RWPE1 (cell line): Measurements from ENCODE around the gene PIAS1.
"Not testable (repeated sequence)": the region's sequence is repeated elsewhere in the genome, so short reads cannot be mapped to it uniquely, and the experiment has no call there.

Source experiments
- CTCF ChIA-PET: fragments of 350-600 bp; sonication (Branson Sonifier 250); formaldehyde crosslinking; extraction: SDS; loops from one replicate; lab custom pipeline; 2021; lab: Yijun Ruan, JAX
- POLR2A ChIA-PET: fragments of 400-600 bp; formaldehyde crosslinking; extraction: SDS; loops from one replicate; lab custom pipeline; 2020; ENCODE audit warnings: antibody characterized with exemption; ENCODE audit not compliant: low non-redundant PET; lab: Yijun Ruan, JAX
- DNase-seq: peaks from one replicate; pipeline ENCODE4 v3.0.0; 2012; ENCODE audit warnings: low spot score
- H3K27ac ChIP-seq: fragments of 450-650 bp; 2 replicates; pipeline ENCODE4 v1.5.1; 2017
- TF ChIP-seq, protein P1 (sequence below): fragments of 450-650 bp; conservative IDR thresholded peaks from 2 replicates; pipeline ENCODE4 v1.5.1; 2017; ENCODE audit warnings: low read depth, mild to moderate bottlenecking

Gene PIAS1

GRCh38 chr15:68197170-68197492 is 143.0 kb downstream of the PIAS1 start:
- peak overlapping the region; percentile 53 for H3K27ac ChIP-seq
- ChIA-PET POLR2A (no interaction called here), CTCF (no interaction called here)
- DNase-seq, result no peak
- TF ChIP-seq, protein P1, sequence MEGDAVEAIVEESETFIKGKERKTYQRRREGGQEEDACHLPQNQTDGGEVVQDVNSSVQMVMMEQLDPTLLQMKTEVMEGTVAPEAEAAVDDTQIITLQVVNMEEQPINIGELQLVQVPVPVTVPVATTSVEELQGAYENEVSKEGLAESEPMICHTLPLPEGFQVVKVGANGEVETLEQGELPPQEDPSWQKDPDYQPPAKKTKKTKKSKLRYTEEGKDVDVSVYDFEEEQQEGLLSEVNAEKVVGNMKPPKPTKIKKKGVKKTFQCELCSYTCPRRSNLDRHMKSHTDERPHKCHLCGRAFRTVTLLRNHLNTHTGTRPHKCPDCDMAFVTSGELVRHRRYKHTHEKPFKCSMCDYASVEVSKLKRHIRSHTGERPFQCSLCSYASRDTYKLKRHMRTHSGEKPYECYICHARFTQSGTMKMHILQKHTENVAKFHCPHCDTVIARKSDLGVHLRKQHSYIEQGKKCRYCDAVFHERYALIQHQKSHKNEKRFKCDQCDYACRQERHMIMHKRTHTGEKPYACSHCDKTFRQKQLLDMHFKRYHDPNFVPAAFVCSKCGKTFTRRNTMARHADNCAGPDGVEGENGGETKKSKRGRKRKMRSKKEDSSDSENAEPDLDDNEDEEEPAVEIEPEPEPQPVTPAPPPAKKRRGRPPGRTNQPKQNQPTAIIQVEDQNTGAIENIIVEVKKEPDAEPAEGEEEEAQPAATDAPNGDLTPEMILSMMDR, result no peak

- CTCF ChIA-PET, result no interaction called here
- no peak for DNase-seq
- TF ChIP-seq, protein P1, result no peak
- POLR2A ChIA-PET, result interaction anchor here (0.7 kb wide), 1 partner anchor 447 kb away, joined by 3 read pairs; no protein-coding TSS in a partner anchor
- peak overlapping the region; percentile 53; the same call in 1 of the 2 replicates for H3K27ac ChIP-seq
Measured at GRCh38 chr15:68197661-68198437, 143.7 kb downstream of the PIAS1 start.

DNA sequence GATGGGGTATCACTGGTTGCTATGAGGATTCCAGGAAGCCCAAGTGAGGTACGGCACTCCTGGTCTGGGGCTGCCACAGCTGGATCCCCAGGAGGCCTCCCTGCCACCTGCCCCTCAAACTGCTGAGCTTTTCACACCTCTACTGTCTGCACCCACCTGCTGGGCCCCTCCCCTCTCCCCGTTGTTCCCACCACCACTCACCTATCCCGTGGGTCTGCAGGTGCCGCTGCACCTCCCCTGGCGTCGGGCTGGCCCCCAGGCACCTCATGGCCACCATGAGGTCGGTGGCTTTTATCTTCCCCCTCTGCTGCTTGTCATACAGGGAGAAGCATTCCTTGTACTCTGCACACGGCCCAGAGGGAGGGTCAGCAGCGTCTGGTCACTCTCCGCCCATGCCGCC is 145.2 kb downstream of the PIAS1 start:
- TF ChIP-seq, protein P1, result no peak
- CTCF ChIA-PET, result interaction anchor here (0.9 kb wide), 1 partner anchor 11 kb away, joined by 4 read pairs; no protein-coding TSS in a partner anchor

DNA sequence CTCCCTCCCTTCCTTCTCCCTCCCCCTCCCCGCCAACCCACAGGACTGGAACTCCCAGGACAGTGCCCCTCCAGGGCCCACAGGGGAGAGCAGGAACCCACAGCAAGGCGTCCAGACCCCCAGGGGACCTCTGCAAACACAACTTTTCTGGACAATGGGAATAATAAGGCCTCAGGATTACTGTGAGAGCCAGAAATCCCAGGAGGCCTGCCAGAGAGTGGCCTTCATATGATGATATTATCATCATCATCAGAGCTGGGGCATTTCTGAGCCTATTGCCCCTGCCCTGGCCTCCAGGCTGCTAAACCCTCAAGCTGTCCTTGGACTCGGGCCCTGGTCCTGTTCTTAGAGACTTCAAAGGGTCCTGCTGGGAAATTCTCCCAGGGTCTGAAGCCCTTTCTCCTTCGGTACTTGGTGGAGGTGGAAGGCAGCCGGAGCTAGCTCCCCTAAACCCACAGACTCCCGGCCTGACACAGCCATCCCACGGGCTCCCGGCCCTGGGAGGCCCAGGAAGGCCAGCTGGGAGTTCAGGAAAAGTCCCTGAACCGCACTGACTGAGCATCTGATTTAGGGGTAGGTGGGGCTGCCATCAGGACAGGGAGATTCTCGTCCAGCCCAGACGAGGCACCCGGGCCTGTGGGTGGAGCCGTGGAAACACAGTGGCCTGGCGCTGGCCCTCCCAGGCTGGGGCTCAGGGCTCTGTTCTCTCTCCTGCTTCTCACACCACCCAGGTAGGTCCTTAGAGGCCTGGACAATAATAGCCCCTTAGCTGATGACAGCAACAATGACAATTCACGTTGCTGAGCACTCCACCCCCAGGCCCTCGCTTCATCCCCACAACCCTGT is 146.1 kb downstream of the PIAS1 start:
- ChIA-PET CTCF (no interaction called here), POLR2A (no interaction called here)
- TF ChIP-seq, protein P1, result no peak
- peak overlapping the region; percentile 43 for H3K27ac ChIP-seq
- DNase-seq, result no peak

More for the DNA sequence above, 145.2 kb downstream of the PIAS1 start:
- no peak for DNase-seq
- peak overlapping the region; percentile 43; the same call in 1 of the 2 replicates for H3K27ac ChIP-seq
- POLR2A ChIA-PET, result no interaction called here

- TF ChIP-seq, protein P1, result no peak
- POLR2A ChIA-PET, result no interaction called here
- H3K27ac ChIP-seq, result no peak overlapping the region; the same call in 1 of the 2 replicates
- CTCF ChIA-PET, result interaction anchor here (1.2 kb wide), 1 partner anchor 10 kb away, joined by 4 read pairs; no protein-coding TSS in a partner anchor
- DNase-seq, result no peak
Measured at GRCh38 chr15:68201153-68201878, 147.2 kb downstream of the PIAS1 start.

- H3K27ac ChIP-seq, result no peak overlapping the region
- no peak for DNase-seq
- ChIA-PET CTCF (interaction anchor here (1.2 kb wide), 1 partner anchor 9 kb away, joined by 4 read pairs; no protein-coding TSS in a partner anchor), POLR2A (no interaction called here)
- TF ChIP-seq, protein P1, result no peak
Measured at GRCh38 chr15:68201879-68202261, 147.8 kb downstream of the PIAS1 start.

- POLR2A ChIA-PET, CTCF ChIA-PET: not testable (repeated sequence)
Measured at GRCh38 chr15:68202994-68203393, 148.9 kb downstream of the PIAS1 start.

More at GRCh38 chr15:68202994-68203393, 148.9 kb downstream of the PIAS1 start:
- DNase-seq, H3K27ac ChIP-seq: not testable (repeated sequence)
